ENCODE data around the gene IFT57. TPM values are rescaled to one million over a fixed set of nuclear protein-coding genes. Genes with fewer than 3 reads are reported as not detected.

Gene IFT57
- total and polyA plus RNA-seq, 2 of the 8 experiments (the other 6 are each of a cell fraction or from before 2014, with no cell fraction given), result 15.1 to 27.8 TPM

- TF ChIP-seq CHD7 (IDR thresholded peaks at IDR 0.05; ENCODE audit: insufficient replicate concordance, low read length), result no peak
- TF ChIP-seq TAF1 (IDR thresholded peaks at IDR 0.05; ENCODE audit: low read depth, low read length), result no peak
- TF ChIP-seq ATF3 (IDR thresholded peaks at IDR 0.05; ENCODE audit: insufficient read depth, low read depth, low read length), result no peak
- TF ChIP-seq KDM4A (IDR thresholded peaks at IDR 0.05; ENCODE audit: low read depth, low read length, severe bottlenecking), result no peak
- TF ChIP-seq KDM1A (IDR thresholded peaks at IDR 0.05; ENCODE audit: borderline replicate concordance, low read length), result no peak
- no peak for TF ChIP-seq E2F6 (IDR thresholded peaks at IDR 0.05)
- TF ChIP-seq SUZ12 (IDR thresholded peaks at IDR 0.05; ENCODE audit: low read length), result no peak
- TF ChIP-seq YY1 (IDR thresholded peaks at IDR 0.05; ENCODE audit: low read depth, low read length), result no peak
- no peak for TF ChIP-seq CEBPB (IDR thresholded peaks at IDR 0.05; ENCODE audit: low read depth, low read length)
- TF ChIP-seq RAD21 (IDR thresholded peaks at IDR 0.05 in 1 of 2, conservative IDR thresholded peaks at IDR 0.05 in 1 of 2; ENCODE audit: low read depth in 2 of 2, low read length in 2 of 2), result peak; percentile 87 to 88
These were observed 68.7 kb downstream of the IFT57 start (continued) for GRCh38 chr3:108153451-108153981.
